Bronchial epithelial cell (primary cell): ENCODE results near the gene XPC. TPM values are rescaled to one million over a fixed set of nuclear protein-coding genes. Genes with fewer than 3 reads are reported as not detected.

ENCODE experiments used
- DNase-seq: peaks from one replicate; pipeline ENCODE4 v3.0.0-alpha.2; 2010; ENCODE audit warnings: low read depth
- FAIRE-seq: peaks from 2 replicates; lab custom pipeline; 2011; peaks lifted over from hg19 to GRCh38; lab: Jason Lieb, UNC
- H3K27me3 ChIP-seq: 2 replicates; pipeline ENCODE4 v1.5.1; 2011; ENCODE audit warnings: low read length; ENCODE audit not compliant: control insufficient read depth, insufficient read depth
- H3K36me3 ChIP-seq: 2 replicates; pipeline ENCODE4 v1.5.1; 2011; ENCODE audit warnings: low read length; ENCODE audit not compliant: control insufficient read depth, insufficient read depth
- H3K4me3 ChIP-seq: 2 replicates; pipeline ENCODE4 v1.5.1; 2011; ENCODE audit warnings: mild to moderate bottlenecking, low read depth, low read length, control low read depth
- total RNA-seq: library from RNA; depleted of rRNA; stranded (reverse); fragments of >200 nt; gene quantifications from 2 replicates; pipeline ENCODE4 v1.2.1, GENCODE V29; 2014
- TF ChIP-seq, protein P1 (sequence below): IDR thresholded peaks from 2 replicates; pipeline ENCODE4 v1.5.1; 2011; ENCODE audit warnings: mild to moderate bottlenecking, moderate library complexity, low read length, control low read depth, inconsistent platforms; ENCODE audit not compliant: insufficient read depth, severe bottlenecking

Gene XPC
- total RNA-seq, 1 donor from 2014 or later, result 25.3 TPM

DNA sequence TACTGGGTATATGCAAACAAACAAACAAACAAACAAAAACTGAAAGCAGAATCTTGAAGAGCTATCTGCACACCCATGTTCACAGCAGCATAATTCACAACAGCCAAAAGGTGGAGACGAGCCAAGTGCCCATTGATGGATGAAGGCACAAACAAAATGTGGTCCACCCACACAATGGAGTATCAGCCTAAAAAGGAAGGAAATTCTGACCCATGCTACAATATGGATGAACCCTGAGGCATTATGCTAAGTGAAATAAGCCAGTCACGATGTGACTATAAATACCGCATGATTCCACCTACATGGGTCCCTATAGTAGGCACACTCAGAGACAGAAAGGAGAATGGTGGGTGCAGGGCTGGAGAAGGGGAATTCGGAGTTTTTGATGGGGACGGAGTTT is 24.1 kb downstream of the XPC start:
- no peak for DNase-seq
- Histone ChIP-seq H3K4me3 (no peak overlapping the region), H3K27me3 (no peaks in the 10 kb centered on the region), H3K36me3 (peaks cover 26% of the 10 kb centered on the region)
- FAIRE-seq, result no peak
- TF ChIP-seq, protein P1, sequence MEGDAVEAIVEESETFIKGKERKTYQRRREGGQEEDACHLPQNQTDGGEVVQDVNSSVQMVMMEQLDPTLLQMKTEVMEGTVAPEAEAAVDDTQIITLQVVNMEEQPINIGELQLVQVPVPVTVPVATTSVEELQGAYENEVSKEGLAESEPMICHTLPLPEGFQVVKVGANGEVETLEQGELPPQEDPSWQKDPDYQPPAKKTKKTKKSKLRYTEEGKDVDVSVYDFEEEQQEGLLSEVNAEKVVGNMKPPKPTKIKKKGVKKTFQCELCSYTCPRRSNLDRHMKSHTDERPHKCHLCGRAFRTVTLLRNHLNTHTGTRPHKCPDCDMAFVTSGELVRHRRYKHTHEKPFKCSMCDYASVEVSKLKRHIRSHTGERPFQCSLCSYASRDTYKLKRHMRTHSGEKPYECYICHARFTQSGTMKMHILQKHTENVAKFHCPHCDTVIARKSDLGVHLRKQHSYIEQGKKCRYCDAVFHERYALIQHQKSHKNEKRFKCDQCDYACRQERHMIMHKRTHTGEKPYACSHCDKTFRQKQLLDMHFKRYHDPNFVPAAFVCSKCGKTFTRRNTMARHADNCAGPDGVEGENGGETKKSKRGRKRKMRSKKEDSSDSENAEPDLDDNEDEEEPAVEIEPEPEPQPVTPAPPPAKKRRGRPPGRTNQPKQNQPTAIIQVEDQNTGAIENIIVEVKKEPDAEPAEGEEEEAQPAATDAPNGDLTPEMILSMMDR, result no peak

DNA sequence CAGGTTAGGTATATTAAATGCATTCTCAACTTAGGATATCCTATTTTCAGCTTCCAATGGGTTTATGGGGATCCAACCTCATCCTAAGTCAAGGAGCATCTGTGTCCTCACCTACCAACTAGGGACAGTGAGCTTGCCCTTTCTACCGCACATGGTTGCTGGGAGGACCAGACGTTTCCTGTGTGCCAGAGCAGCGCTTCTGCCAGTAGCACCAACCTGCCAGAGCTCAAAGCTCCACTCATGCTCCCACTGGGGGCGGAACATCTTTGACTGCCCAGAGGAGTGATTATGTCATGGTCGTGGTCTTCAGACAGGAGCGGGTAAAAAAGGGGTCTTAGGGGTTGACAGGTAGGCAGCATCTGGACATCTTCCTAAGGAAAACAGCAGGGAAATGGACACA is 24.7 kb downstream of the XPC start:
- H3K36me3 ChIP-seq, result peaks cover 25% of the 10 kb centered on the region
- no peaks in the 10 kb centered on the region for H3K27me3 ChIP-seq
- TF ChIP-seq, protein P1, result no peak
- no peak for DNase-seq
- FAIRE-seq, result no peak
- H3K4me3 ChIP-seq, result no peak overlapping the region

DNA sequence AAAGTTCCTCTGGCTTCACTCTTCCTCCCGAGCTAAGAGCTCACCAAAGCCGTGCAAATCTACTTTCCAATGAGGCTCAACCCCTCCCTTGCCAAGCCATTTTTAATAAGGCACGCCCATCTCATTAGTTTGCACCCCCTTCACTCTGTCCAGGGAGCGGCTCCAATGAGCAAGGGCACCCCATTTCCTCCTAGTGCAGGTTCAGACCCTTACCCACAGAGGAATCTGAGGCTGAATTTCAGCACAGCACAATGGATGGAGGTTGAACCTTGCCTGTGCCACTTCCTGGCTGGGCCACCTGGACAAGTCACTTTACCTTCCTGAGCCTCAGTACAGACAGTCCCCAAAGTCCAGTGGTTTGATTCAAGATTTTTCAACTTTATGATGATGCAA is 25.4 kb downstream of the XPC start:
- DNase-seq (no peak), FAIRE-seq (no peak)
- H3K4me3 ChIP-seq, result no peak overlapping the region
- H3K36me3 ChIP-seq, result peaks cover 24% of the 10 kb centered on the region
- TF ChIP-seq, protein P1, result no peak
- no peaks in the 10 kb centered on the region for H3K27me3 ChIP-seq

DNA sequence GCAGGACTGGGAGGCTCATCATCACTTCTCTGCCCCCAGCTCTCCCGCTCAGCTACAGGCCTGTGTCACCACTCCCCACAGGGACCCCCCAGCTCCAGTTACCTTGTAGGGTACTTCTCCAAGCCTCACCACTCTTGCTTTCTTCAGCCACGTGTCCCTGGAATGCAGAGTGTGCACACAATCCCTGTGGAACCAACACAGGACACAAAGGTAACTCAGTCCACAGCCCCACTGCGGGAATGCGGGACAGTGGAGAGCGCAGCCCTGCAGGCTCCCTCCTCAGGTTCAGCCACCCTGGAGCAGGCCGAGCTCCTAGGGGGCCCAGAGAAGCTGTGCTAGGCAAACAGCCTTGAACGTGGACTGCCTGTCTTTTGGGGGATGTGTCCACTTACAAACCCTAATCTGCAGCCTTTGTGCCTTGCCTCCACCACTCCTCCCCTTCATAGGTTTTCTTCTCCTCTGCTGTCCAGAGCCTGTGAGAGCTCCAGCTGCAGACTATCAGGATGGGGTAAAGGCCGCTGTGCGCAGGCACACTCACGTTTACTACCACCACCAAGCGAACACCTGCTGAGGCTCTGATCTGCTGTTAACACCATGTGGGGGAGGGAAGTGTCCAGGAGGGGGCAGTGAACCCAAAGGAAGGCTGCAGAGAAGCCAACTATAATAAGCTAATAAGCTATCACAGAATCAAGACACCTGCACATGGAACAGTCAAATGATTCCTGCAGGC is 26.0 kb downstream of the XPC start:
- TF ChIP-seq, protein P1, result peak; percentile 34
- FAIRE-seq, result peak; percentile 60
- Histone ChIP-seq H3K36me3 (peaks cover 28% of the 10 kb centered on the region), H3K27me3 (no peaks in the 10 kb centered on the region), H3K4me3 (no peak overlapping the region)
- no peak for DNase-seq

DNA sequence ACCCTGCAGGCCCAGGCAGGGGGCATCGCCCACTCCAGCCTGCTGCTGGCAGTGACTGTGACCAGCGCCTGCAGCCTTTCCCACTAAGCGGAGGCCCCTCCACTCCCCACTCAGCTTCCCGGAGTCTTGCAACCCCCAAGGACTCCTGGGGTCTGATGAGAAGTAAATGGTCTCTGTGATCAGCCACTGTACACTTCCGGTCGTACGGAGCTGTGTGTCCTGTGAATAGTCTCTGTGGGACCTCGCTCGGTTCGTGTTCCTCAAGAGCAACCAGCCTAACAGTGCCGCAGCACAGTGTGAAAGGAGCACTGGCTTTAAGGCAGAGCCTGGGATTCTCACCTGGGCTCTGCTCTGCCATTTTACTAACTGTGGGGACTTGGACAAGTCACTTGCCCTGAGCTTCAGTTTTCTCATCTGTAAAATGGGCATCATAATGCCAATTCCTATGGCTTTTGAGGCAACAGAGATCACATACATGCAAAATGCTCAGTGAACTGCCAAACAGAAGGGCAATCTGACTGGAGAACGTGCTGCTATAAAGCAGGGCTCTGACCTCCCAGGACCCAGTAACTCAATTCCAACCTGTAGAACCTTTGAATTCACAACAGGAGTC is 26.8 kb downstream of the XPC start:
- FAIRE-seq (no peak), DNase-seq (no peak)
- Histone ChIP-seq H3K27me3 (no peaks in the 10 kb centered on the region), H3K4me3 (no peak overlapping the region), H3K36me3 (peaks cover 29% of the 10 kb centered on the region)
- TF ChIP-seq, protein P1, result no peak
